ENCODE measurements around the gene HAGHL. TPM values are rescaled to one million over a fixed set of nuclear protein-coding genes. Genes with fewer than 3 reads are reported as not detected.

The HAGHL gene
- total and polyA plus RNA-seq, 3 donors from 2014 or later = 7.2 to 13.7 (median 9.9) TPM

DNA sequence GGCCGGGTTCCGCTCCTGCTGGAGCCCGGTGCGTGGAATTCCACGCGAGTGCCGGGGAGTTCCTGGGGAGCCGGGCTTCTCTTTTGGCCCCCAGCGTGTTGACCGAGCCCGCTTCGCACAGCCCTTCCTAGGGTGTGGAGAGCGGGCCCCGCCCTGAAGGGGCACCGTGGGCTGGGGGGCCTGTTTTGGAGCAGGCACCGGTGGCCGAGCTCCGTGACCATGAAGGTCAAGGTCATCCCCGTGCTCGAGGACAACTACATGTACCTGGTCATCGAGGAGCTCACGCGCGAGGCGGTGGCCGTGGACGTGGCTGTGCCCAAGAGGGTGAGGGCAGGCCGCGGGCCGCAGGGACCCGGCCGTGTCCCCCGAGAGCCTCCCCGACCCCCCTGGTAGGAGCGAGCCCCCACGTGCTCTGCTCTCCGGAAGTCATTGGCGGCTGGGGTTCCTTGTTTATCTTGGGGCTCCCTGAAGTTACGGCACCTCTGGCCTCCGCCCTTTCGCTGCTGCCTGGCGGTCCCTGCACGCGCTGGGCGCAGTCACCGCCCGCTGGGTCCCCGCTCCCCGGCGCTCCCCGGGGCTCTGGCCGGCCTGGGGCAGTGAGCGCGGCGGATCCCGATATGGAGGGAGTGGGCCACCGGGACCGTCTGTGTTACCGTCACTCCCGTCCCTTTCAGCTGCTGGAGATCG is 528 bp downstream of the HAGHL start:
- Histone ChIP-seq H3K4me3 (peak overlapping the region; percentile 43 to 58), H3K4me1 (peaks cover 16% of the 10 kb centered on the region), H3K27me3 (no peaks in the 10 kb centered on the region), H3K27ac (no peak overlapping the region), H3K36me3 (ENCODE audit: low read depth, missing control alignments) (no peaks in the 10 kb centered on the region), H3K9me3 (no peaks in the 10 kb centered on the region)
- DNase-seq = no peak
- intact Hi-C loops (cut with DNase I; ENCODE audit: low total_unique reads) = no loop called here
- no peak for TF ChIP-seq POLR2A (IDR thresholded peaks at IDR 0.05)
- no peak for TF ChIP-seq CTCF (IDR thresholded peaks at IDR 0.05)
- WGBS, 2 donors = 1 to 3% methylated on average over 14 to 46 of the region's 61 CpGs

DNA sequence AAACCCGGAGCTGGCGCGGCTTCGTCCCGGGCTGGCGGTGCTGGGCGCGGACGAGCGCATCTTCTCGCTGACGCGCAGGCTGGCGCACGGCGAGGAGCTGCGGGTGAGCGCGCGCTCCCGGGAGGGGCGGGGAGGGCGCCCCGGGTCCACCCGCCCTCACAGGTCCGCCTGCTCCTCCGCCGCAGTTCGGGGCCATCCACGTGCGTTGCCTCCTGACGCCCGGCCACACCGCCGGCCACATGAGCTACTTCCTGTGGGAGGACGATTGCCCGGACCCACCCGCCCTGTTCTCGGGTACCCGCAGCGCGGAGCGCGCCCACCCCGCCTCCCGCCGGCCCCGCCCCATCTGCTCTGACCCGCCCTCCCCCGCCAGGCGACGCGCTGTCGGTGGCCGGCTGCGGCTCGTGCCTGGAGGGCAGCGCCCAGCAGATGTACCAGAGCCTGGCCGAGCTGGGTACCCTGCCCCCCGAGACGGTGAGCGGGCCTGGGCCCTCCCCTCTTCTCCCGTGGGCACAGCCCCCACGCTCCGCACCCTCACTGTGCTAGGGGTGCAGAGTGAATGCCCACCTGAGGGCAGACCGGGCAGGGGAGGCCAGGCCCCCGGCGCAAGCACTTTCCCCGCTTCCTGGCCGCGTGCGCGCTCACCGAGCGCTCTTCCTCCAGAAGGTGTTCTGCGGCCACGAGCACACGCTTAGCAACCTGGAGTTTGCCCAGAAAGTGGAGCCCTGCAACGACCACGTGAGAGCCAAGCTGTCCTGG is 1.4 kb downstream of the HAGHL start:
- no peak overlapping the region for H3K27ac ChIP-seq
- H3K4me3 ChIP-seq = peak overlapping the region; percentile 6 to 58
- no peak for TF ChIP-seq CTCF (IDR thresholded peaks at IDR 0.05)
- TF ChIP-seq POLR2A (IDR thresholded peaks at IDR 0.05) = no peak
- intact Hi-C loops (cut with DNase I; ENCODE audit: low total_unique reads) = no loop called here
- no peaks in the 10 kb centered on the region for H3K9me3 ChIP-seq
- WGBS, 2 donors = 0 to 2% methylated on average over 3 to 26 of the region's 80 CpGs
- DNase-seq = peak; percentile 78
- H3K4me1 ChIP-seq = peaks cover 16% of the 10 kb centered on the region
- no peaks in the 10 kb centered on the region for H3K36me3 ChIP-seq (ENCODE audit: low read depth, missing control alignments)
- H3K27me3 ChIP-seq = no peaks in the 10 kb centered on the region

DNA sequence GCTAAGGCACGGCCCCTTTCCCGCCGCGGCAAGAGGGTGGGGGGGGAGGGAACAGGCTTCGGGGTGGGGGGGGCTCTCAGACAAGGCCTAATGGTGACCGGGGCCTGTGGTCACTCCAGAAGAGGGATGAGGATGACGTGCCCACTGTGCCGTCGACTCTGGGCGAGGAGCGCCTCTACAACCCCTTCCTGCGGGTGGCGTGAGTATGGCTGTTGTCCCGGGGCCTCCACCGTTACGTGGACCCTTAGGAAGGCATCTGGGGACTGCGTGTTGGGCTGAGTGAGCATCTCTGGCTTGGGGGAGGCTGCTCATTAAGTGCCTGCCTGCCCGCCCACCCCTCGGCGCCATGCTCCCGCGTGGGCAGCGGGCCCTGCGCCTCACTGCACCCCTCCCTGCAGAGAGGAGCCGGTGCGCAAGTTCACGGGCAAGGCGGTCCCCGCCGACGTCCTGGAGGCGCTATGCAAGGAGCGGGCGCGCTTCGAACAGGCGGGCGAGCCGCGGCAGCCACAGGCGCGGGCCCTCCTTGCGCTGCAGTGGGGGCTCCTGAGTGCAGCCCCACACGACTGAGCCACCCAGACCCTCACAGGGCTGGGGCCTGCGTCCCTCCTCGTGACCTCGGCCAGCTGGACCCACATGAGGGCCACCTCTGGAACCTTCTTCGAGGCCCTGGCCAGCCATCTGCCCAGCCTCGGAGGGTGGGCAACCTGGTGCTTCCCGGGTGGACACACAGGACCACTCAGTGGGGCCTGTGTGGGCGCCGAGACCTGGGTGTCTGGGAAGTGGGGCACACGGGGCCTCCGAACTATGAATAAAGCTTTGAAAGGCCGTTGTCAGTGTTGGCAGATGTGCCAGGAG is 2.2 kb downstream of the HAGHL start:
- intact Hi-C loops (cut with DNase I; ENCODE audit: low total_unique reads) = no loop called here
- Histone ChIP-seq H3K36me3 (ENCODE audit: low read depth, missing control alignments) (no peaks in the 10 kb centered on the region), H3K9me3 (no peaks in the 10 kb centered on the region), H3K27me3 (no peaks in the 10 kb centered on the region), H3K4me1 (peaks cover 16% of the 10 kb centered on the region), H3K27ac (no peak overlapping the region), H3K4me3 (peak overlapping the region in 1 of 2 donors; percentile 58)
- TF ChIP-seq POLR2A (IDR thresholded peaks at IDR 0.05) = no peak
- 60 to 73% methylated on average over 21 to 55 of the region's 55 CpGs for WGBS, 2 donors
- DNase-seq = no peak

- H3K27me3 ChIP-seq = no peaks in the 10 kb centered on the region
- WGBS, 2 donors = 76 to 89% methylated on average over 6 to 34 of the region's 37 CpGs
- no peaks in the 10 kb centered on the region for H3K9me3 ChIP-seq
- no peak overlapping the region for H3K27ac ChIP-seq
- no peaks in the 10 kb centered on the region for H3K36me3 ChIP-seq (ENCODE audit: low read depth, missing control alignments)
- no peak overlapping the region for H3K4me3 ChIP-seq
- DNase-seq = no peak
- intact Hi-C loops (cut with DNase I; ENCODE audit: low total_unique reads) = no loop called here
- TF ChIP-seq CTCF (IDR thresholded peaks at IDR 0.05) (no peak), POLR2A (IDR thresholded peaks at IDR 0.05) (no peak)
- peaks cover 16% of the 10 kb centered on the region for H3K4me1 ChIP-seq
Measured at GRCh38 chr16:729768-730665, 3.1 kb downstream of the HAGHL start.
